Keratinocyte (primary cell): ENCODE data around the gene CWC22. TPM values are rescaled to one million over a fixed set of nuclear protein-coding genes. Genes with fewer than 3 reads are reported as not detected.

ENCODE experiments used
- DNase-seq: peaks from one replicate; pipeline ENCODE4 v3.0.0-alpha.2; 2011; ENCODE audit warnings: low read depth, missing footprints, low spot score
- FAIRE-seq: peaks from 2 replicates; lab custom pipeline; 2011; peaks lifted over from hg19 to GRCh38; lab: Jason Lieb, UNC
- H2AFZ ChIP-seq: 2 replicates; pipeline ENCODE4 v1.6.0; 2012; ENCODE audit warnings: low read length, control low read depth, inconsistent platforms; ENCODE audit not compliant: control insufficient read depth
- H3K27ac ChIP-seq: 2 replicates; pipeline ENCODE4 v1.5.1; 2011; ENCODE audit warnings: low read length; ENCODE audit not compliant: control insufficient read depth, insufficient read depth
- H3K27me3 ChIP-seq: 3 replicates; pipeline ENCODE4 v1.6.0; 2011; ENCODE audit warnings: low read length; ENCODE audit not compliant: control insufficient read depth, insufficient read depth; ENCODE audit errors: extremely low read depth
- H3K36me3 ChIP-seq, 2 experiments: 2 replicates in 1 of 2; 3 replicates in 1 of 2; pipeline ENCODE4 v1.5.1; 2011; ENCODE audit warnings: low read length in 2 of 2, mild to moderate bottlenecking in 1 of 2; ENCODE audit not compliant: control insufficient read depth in 2 of 2, insufficient read depth in 2 of 2; ENCODE audit errors: extremely low read depth in 1 of 2
- H3K4me1 ChIP-seq: 3 replicates; pipeline ENCODE4 v1.5.1; 2011; ENCODE audit warnings: low read length; ENCODE audit not compliant: control insufficient read depth, insufficient read depth; ENCODE audit errors: extremely low read depth
- H3K4me2 ChIP-seq: 3 replicates; pipeline ENCODE4 v1.6.0; 2011; ENCODE audit warnings: low read depth, low read length; ENCODE audit not compliant: control insufficient read depth, insufficient read depth; ENCODE audit errors: extremely low read depth
- H3K4me3 ChIP-seq, 3 experiments: fragments of 200-600 bp in 1 of 3; sonication (generic) in 1 of 3; 2 replicates in 2 of 3; 3 replicates in 1 of 3; pipeline ENCODE4 v1.5.1; 2011 to 2016; ENCODE audit warnings: low read length in 3 of 3, mild to moderate bottlenecking in 3 of 3, control low read depth in 2 of 3, inconsistent platforms in 1 of 3, low read depth in 1 of 3, mixed read lengths in 1 of 3, mixed run types in 1 of 3, moderate library complexity in 1 of 3; ENCODE audit not compliant: control insufficient read depth in 2 of 3, insufficient read depth in 2 of 3; ENCODE audit errors: extremely low read depth in 1 of 3
- H3K79me2 ChIP-seq: 2 replicates; pipeline ENCODE4 v1.6.0; 2012; ENCODE audit warnings: low read length; ENCODE audit not compliant: control insufficient read depth, insufficient read depth
- H3K9ac ChIP-seq: 3 replicates; pipeline ENCODE4 v1.6.0; 2011; ENCODE audit warnings: low read length; ENCODE audit not compliant: control insufficient read depth, insufficient read depth; ENCODE audit errors: extremely low read depth
- H3K9me1 ChIP-seq: 3 replicates; pipeline ENCODE4 v1.6.0; 2011; ENCODE audit warnings: low read length; ENCODE audit not compliant: control insufficient read depth, insufficient read depth; ENCODE audit errors: extremely low read depth
- H3K9me3 ChIP-seq: 2 replicates; pipeline ENCODE4 v1.5.1; 2012; ENCODE audit warnings: low read depth, low read length; ENCODE audit not compliant: control insufficient read depth
- H4K20me1 ChIP-seq: 3 replicates; pipeline ENCODE4 v1.6.0; 2011; ENCODE audit warnings: low read length; ENCODE audit not compliant: control insufficient read depth, insufficient read depth; ENCODE audit errors: extremely low read depth
- CTCF ChIP-seq, 3 experiments: IDR thresholded peaks in 1 of 3; conservative IDR thresholded peaks in 1 of 3; optimal IDR thresholded peaks in 1 of 3; 2 replicates in 2 of 3; 3 replicates in 1 of 3; pipeline versions ENCODE3 to v1.5.1; 2011; ENCODE audit warnings: low read length in 3 of 3, mild to moderate bottlenecking in 3 of 3, moderate library complexity in 2 of 3, control low read depth in 1 of 3, inconsistent platforms in 1 of 3; ENCODE audit not compliant: insufficient read depth in 2 of 3; ENCODE audit errors: extremely low read depth in 1 of 3
- EZH2 ChIP-seq: IDR thresholded peaks from one replicate; pipeline ENCODE4 v1.6.1; 2012; ENCODE audit warnings: inconsistent platforms, mild to moderate bottlenecking, low read length, moderate library complexity
- dilution Hi-C: fragments of 300-500 bp; cut with MboI; formaldehyde crosslinking; loops from one replicate; pipeline ENCODE4 v1.7.0; 2020; ENCODE audit warnings: low sequenced_read_pairs; ENCODE audit not compliant: extremely low pct_ligation_motif_present
- polyA plus RNA-seq, 5 experiments: library from polyadenylated mRNA; depleted of rRNA in 3 of 5; stranded (reverse) in 3 of 5; stranded (forward) in 1 of 5; unstranded in 1 of 5; fragments of >200 nt; gene quantifications; 1 replicate in 1 of 5; 2 replicates in 3 of 5; 3 replicates in 1 of 5; pipeline versions ENCODE4 v1.2.1 to v1.2.3, GENCODE V29; 2011 to 2012; ENCODE audit warnings: missing spikeins in 2 of 5, low read depth in 1 of 5, low replicate concordance in 1 of 5

Gene CWC22
- polyA plus RNA-seq, 1 donor (not counting 4 experiments of a cell fraction or from before 2014, with no cell fraction given) = 8.8 TPM

GRCh38 chr2:180033993-180034894, 27.1 kb upstream of the CWC22 start:
- no peak overlapping the region for H3K4me3 ChIP-seq
- H3K9ac ChIP-seq = no peak overlapping the region
- H3K27ac ChIP-seq = no peak overlapping the region
- no peak for DNase-seq
- no peaks in the 10 kb centered on the region for H3K36me3 ChIP-seq
- H3K4me1 ChIP-seq = no peaks in the 10 kb centered on the region
- dilution Hi-C loops = no loop called here
- no peak for FAIRE-seq
- TF ChIP-seq EZH2 (no peak), CTCF (optimal IDR thresholded peaks at IDR 0.05 in 1 of 3, IDR thresholded peaks at IDR 0.05 in 1 of 3, conservative IDR thresholded peaks at IDR 0.05 in 1 of 3; ENCODE audit: extremely low read depth in 1 of 3, insufficient read depth in 2 of 3, low read length in 3 of 3) (no peak)
- H3K27me3 ChIP-seq = no peaks in the 10 kb centered on the region
- no peaks in the 10 kb centered on the region for H3K9me1 ChIP-seq
- H2AFZ ChIP-seq = no peak overlapping the region
- H3K4me2 ChIP-seq = no peak overlapping the region
- no peaks in the 10 kb centered on the region for H4K20me1 ChIP-seq
- no peaks in the 10 kb centered on the region for H3K9me3 ChIP-seq
- no peaks in the 10 kb centered on the region for H3K79me2 ChIP-seq

DNA sequence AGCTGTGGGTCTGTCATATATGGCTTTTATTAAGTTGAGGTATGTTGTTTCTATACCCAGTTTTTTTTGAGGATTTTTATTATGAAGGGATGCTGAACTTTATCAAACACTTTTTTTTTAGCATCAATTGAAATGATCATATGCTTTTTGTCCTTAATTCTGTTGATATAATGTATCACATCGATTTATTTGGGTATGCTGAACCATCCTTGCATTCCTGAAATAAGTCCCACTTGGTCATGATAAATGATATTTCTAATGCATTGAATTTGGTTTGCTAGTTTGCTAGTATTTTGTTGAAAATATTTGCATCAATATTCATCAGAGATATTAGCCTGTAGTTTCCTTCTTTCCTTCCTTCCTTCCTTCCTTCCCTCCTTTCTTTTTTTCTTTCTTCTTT, 22.5 kb upstream of the CWC22 start:
- no peak overlapping the region for H2AFZ ChIP-seq
- H3K4me1 ChIP-seq = no peaks in the 10 kb centered on the region
- no peak for TF ChIP-seq EZH2
- TF ChIP-seq CTCF (optimal IDR thresholded peaks at IDR 0.05 in 1 of 3, IDR thresholded peaks at IDR 0.05 in 1 of 3, conservative IDR thresholded peaks at IDR 0.05 in 1 of 3; ENCODE audit: extremely low read depth in 1 of 3, insufficient read depth in 2 of 3, low read length in 3 of 3) = no peak
- FAIRE-seq (no peak), DNase-seq (no peak)
- no peak overlapping the region for H3K9ac ChIP-seq
- no peaks in the 10 kb centered on the region for H3K9me3 ChIP-seq
- H3K79me2 ChIP-seq = no peaks in the 10 kb centered on the region
- H3K9me1 ChIP-seq = no peaks in the 10 kb centered on the region
- H4K20me1 ChIP-seq = no peaks in the 10 kb centered on the region
- no peak overlapping the region for H3K4me3 ChIP-seq
- no peaks in the 10 kb centered on the region for H3K27me3 ChIP-seq
- no peak overlapping the region for H3K4me2 ChIP-seq
- no peaks in the 10 kb centered on the region for H3K36me3 ChIP-seq
- H3K27ac ChIP-seq = no peak overlapping the region
- dilution Hi-C loops = no loop called here
